NCI-H82 (cell line): Measurements from ENCODE around the gene MRPL47.
A peak's percentile ranks its signal among the peaks of the same experiment; 100 is the strongest.

Source experiments
- DNase-seq: peaks from one replicate; lab custom pipeline; 2025; lab: John Stamatoyannopoulos, UW

The MRPL47 gene

GRCh38 chr3:179590669-179591068 is 13.8 kb downstream of the MRPL47 start:
- DNase-seq, result no peak

GRCh38 chr3:179589143-179589542 is 15.3 kb downstream of the MRPL47 start:
- DNase-seq, result no peak

- DNase-seq, result no peak
Measured at GRCh38 chr3:179580992-179581391, 23.4 kb downstream of the MRPL47 start.

- DNase-seq, result no peak
Measured at GRCh38 chr3:179565496-179565895, 38.9 kb downstream of the MRPL47 start.

- DNase-seq, result peak; percentile 81
Measured at GRCh38 chr3:179563271-179563783, 41.1 kb downstream of the MRPL47 start.

- DNase-seq, result peak; percentile 100
Measured at GRCh38 chr3:179562591-179563270, 41.7 kb downstream of the MRPL47 start, which contains the start of gene ACTL6A. Gene ACTL6A (plus strand): TSS chr3:179562926. CDS start chr3:179563093, 167 bp downstream.

- DNase-seq, result no peak
Measured at GRCh38 chr3:179560791-179561190, 43.6 kb downstream of the MRPL47 start.

- DNase-seq, result peak; percentile 87
Measured at GRCh38 chr3:179558742-179559364, 45.6 kb downstream of the MRPL47 start.

- no peak for DNase-seq
Measured at GRCh38 chr3:179551349-179552105, 52.9 kb downstream of the MRPL47 start.

- no peak for DNase-seq
Measured at GRCh38 chr3:179546814-179547241, 57.6 kb downstream of the MRPL47 start.

- no peak for DNase-seq
Measured at GRCh38 chr3:179544981-179545645, 59.3 kb downstream of the MRPL47 start.

- no peak for DNase-seq
Measured at GRCh38 chr3:179542375-179542774, 62.1 kb downstream of the MRPL47 start.

- DNase-seq, result no peak
Measured at GRCh38 chr3:179541596-179541995, 62.8 kb downstream of the MRPL47 start.

GRCh38 chr3:179541094-179541493 is 63.3 kb downstream of the MRPL47 start:
- no peak for DNase-seq
